Neuronal stem cell (in vitro differentiated cells): ENCODE results near the gene ZFAND5.

Experiments used
- DNase-seq: peaks from one replicate; pipeline ENCODE4 v3.0.0-alpha.2; 2013; ENCODE audit warnings: low spot score
- H2AFZ ChIP-seq: one replicate; pipeline ENCODE4 v1.6.1; 2013; ENCODE audit warnings: mild to moderate bottlenecking, low read length, inconsistent platforms
- H2AK5ac ChIP-seq: 2 replicates; pipeline ENCODE4 v1.6.1; 2013; ENCODE audit warnings: low read depth, mild to moderate bottlenecking, inconsistent platforms, low read length, moderate library complexity, mixed read lengths
- H2BK120ac ChIP-seq: 2 replicates; pipeline ENCODE4 v1.6.1; 2013; ENCODE audit warnings: low read depth, mild to moderate bottlenecking, inconsistent platforms, low read length, moderate library complexity, mixed read lengths
- H2BK12ac ChIP-seq: one replicate; pipeline ENCODE4 v1.6.1; 2013; ENCODE audit warnings: low read length, inconsistent platforms
- H2BK15ac ChIP-seq: 2 replicates; pipeline ENCODE4 v1.6.1; 2013; ENCODE audit warnings: mild to moderate bottlenecking, low read length, inconsistent platforms, mixed read lengths
- H2BK5ac ChIP-seq: one replicate; pipeline ENCODE4 v1.6.1; 2013; ENCODE audit warnings: inconsistent platforms, mild to moderate bottlenecking, low read length, moderate library complexity
- H3K14ac ChIP-seq: one replicate; pipeline ENCODE4 v1.6.1; 2013; ENCODE audit warnings: low read length, inconsistent platforms
- H3K18ac ChIP-seq: 2 replicates; pipeline ENCODE4 v1.6.1; 2013; ENCODE audit warnings: low read length, inconsistent platforms
- H3K23ac ChIP-seq: 2 replicates; pipeline ENCODE4 v1.6.1; 2013; ENCODE audit warnings: low read depth, mild to moderate bottlenecking, mixed read lengths, low read length, inconsistent platforms; ENCODE audit not compliant: poor library complexity
- H3K27ac ChIP-seq: replicated peaks from 3 replicates; pipeline ENCODE4 v1.5.1; 2013; ENCODE audit warnings: low read length, inconsistent platforms
- H3K27me3 ChIP-seq, 3 experiments: 2 replicates each; pipeline ENCODE4 v1.6.1; 2013; ENCODE audit warnings: low read length in 3 of 3, mild to moderate bottlenecking in 2 of 3, inconsistent platforms in 1 of 3, low read depth in 1 of 3, mixed read lengths in 1 of 3, moderate library complexity in 1 of 3; ENCODE audit not compliant: control insufficient read depth in 3 of 3, insufficient read depth in 3 of 3
- H3K36me3 ChIP-seq, 2 donors: replicated peaks in 1 of 2; 2 replicates each; pipeline ENCODE4 v1.6.1; 2013; ENCODE audit warnings: low read length in 2 of 2; ENCODE audit not compliant: control insufficient read depth in 2 of 2, insufficient read depth in 2 of 2
- H3K4ac ChIP-seq: 2 replicates; pipeline ENCODE4 v1.6.1; 2013; ENCODE audit warnings: inconsistent platforms, mild to moderate bottlenecking, low read length, moderate library complexity
- H3K4me1 ChIP-seq, 2 donors: 1 replicate in 1 of 2; 2 replicates in 1 of 2; pipeline ENCODE4 v1.6.1; 2013; ENCODE audit warnings: low read length in 2 of 2, low read depth in 1 of 2; ENCODE audit not compliant: control insufficient read depth in 2 of 2, insufficient read depth in 1 of 2
- H3K4me2 ChIP-seq: one replicate; pipeline ENCODE4 v1.6.1; 2013; ENCODE audit warnings: mild to moderate bottlenecking, low read length, inconsistent platforms; ENCODE audit not compliant: insufficient read depth, poor library complexity, severe bottlenecking
- H3K4me3 ChIP-seq, 2 donors: 2 replicates each; pipeline ENCODE4 v1.5.1; 2013; ENCODE audit warnings: low read length in 2 of 2, mild to moderate bottlenecking in 2 of 2, inconsistent platforms in 1 of 2, moderate library complexity in 1 of 2
- H3K79me1 ChIP-seq: one replicate; pipeline ENCODE4 v1.6.1; 2013; ENCODE audit warnings: low read depth, mild to moderate bottlenecking, inconsistent platforms, low read length, moderate library complexity
- H3K9ac ChIP-seq: one replicate; pipeline ENCODE4 v1.6.1; 2013; ENCODE audit warnings: mild to moderate bottlenecking, low read depth, low read length, inconsistent platforms; ENCODE audit not compliant: poor library complexity
- H3K9me3 ChIP-seq, 2 donors: replicated peaks in 1 of 2; 2 replicates each; pipeline versions ENCODE3 to v1.6.1; 2013; ENCODE audit warnings: low read length in 2 of 2, mild to moderate bottlenecking in 2 of 2, inconsistent platforms in 1 of 2, low read depth in 1 of 2, mixed read lengths in 1 of 2, moderate library complexity in 1 of 2; ENCODE audit not compliant: control insufficient read depth in 2 of 2, insufficient read depth in 1 of 2
- H4K8ac ChIP-seq: one replicate; pipeline ENCODE4 v1.6.1; 2013; ENCODE audit warnings: low read depth, mild to moderate bottlenecking, inconsistent platforms, low read length, moderate library complexity
- H4K91ac ChIP-seq: one replicate; pipeline ENCODE4 v1.6.1; 2013; ENCODE audit warnings: low read length, low read depth, mild to moderate bottlenecking, inconsistent platforms; ENCODE audit not compliant: poor library complexity
- WGBS, 2 donors: extraction: QIAGEN DNeasy Blood & Tissue Kit; methylation state at CpG; one replicate each; pipeline ENCODE4 v1.1.7; 2013; ENCODE audit warnings: missing lambda C conversion rate in 2 of 2, mixed read lengths in 1 of 2; ENCODE audit not compliant: insufficient read length in 2 of 2, insufficient replicate concordance in 1 of 2; ENCODE audit errors: extremely low coverage in 2 of 2; 5-methylcytosine and 5-hydroxymethylcytosine counted together

Gene ZFAND5

DNA sequence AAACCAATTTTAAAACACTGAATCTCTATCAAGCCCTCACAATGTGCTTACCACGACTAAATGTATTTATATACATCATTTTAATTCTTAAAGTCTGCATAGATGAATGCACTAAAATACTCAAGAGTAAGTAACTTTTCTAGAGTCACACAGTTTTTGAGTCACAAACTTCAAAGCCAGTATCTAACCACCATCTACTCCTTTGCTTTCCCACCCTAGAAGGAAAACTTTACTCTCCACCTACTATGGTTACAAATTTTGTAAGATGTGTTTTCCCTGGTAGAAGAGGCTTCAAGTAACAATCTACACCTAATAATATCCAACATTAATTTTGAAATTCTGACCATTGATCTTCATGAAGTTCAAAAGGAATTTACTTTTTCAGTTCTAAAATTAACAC, 18.7 kb downstream of the ZFAND5 start:
- Histone ChIP-seq H4K8ac (no peak overlapping the region), H3K4me2 (no peak overlapping the region), H2BK12ac (no peak overlapping the region), H3K9me3 (no peaks in the 10 kb centered on the region), H3K4ac (no peak overlapping the region), H3K23ac (no peak overlapping the region), H4K91ac (no peak overlapping the region), H3K14ac (no peak overlapping the region), H2AK5ac (no peak overlapping the region), H2BK5ac (no peak overlapping the region), H3K18ac (no peak overlapping the region), H3K27ac (no peak overlapping the region), H3K9ac (no peak overlapping the region), H2AFZ (no peak overlapping the region), H3K4me1 (no peaks in the 10 kb centered on the region), H3K36me3 (no peaks in the 10 kb centered on the region), H3K79me1 (no peaks in the 10 kb centered on the region), H2BK15ac (no peak overlapping the region), H3K27me3 (peaks cover 0 to 6% (median 0%) of the 10 kb centered on the region in 3 experiments), H2BK120ac (no peak overlapping the region), H3K4me3 (no peak overlapping the region)
- WGBS, 2 donors = no CpG with 5 or more reads among the region's 1 CpG
- DNase-seq = no peak

DNA sequence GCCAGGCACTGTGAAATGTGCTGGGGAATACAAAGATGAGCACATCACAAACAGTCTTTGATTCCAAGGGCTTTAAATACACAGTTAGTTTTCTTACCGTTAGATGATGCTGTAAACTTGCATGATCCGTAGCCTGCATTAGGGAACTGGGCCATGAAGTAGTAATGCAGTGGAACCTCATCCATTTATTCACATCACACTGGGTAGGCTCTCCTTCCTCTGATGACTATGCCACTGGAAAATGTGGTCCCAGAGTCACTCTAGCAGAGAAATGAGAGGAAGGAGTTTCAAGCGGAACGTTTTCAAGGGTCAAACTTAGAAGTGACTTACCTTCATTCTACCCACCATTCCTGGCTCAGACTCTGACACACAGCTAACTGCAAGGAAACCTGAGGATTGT, 26.4 kb downstream of the ZFAND5 start:
- H4K8ac ChIP-seq = no peak overlapping the region
- no peaks in the 10 kb centered on the region for H3K36me3 ChIP-seq
- no peak overlapping the region for H3K23ac ChIP-seq
- no peak overlapping the region for H2AK5ac ChIP-seq
- H3K79me1 ChIP-seq = no peaks in the 10 kb centered on the region
- no peak overlapping the region for H3K4me2 ChIP-seq
- H2BK5ac ChIP-seq = no peak overlapping the region
- no peak overlapping the region for H3K4ac ChIP-seq
- no peak overlapping the region for H3K18ac ChIP-seq
- H3K27me3 ChIP-seq = peaks cover 0 to 6% (median 0%) of the 10 kb centered on the region in 3 experiments
- no peak for DNase-seq
- no peak overlapping the region for H2BK120ac ChIP-seq
- H4K91ac ChIP-seq = no peak overlapping the region
- H3K4me1 ChIP-seq = no peaks in the 10 kb centered on the region
- H2AFZ ChIP-seq = no peak overlapping the region
- H3K14ac ChIP-seq = no peak overlapping the region
- H2BK12ac ChIP-seq = no peak overlapping the region
- H2BK15ac ChIP-seq = no peak overlapping the region
- no peak overlapping the region for H3K4me3 ChIP-seq
- no CpG with 5 or more reads among the region's 4 CpGs for WGBS, 2 donors
- H3K9ac ChIP-seq = no peak overlapping the region
- H3K27ac ChIP-seq = no peak overlapping the region
- no peaks in the 10 kb centered on the region for H3K9me3 ChIP-seq

DNA sequence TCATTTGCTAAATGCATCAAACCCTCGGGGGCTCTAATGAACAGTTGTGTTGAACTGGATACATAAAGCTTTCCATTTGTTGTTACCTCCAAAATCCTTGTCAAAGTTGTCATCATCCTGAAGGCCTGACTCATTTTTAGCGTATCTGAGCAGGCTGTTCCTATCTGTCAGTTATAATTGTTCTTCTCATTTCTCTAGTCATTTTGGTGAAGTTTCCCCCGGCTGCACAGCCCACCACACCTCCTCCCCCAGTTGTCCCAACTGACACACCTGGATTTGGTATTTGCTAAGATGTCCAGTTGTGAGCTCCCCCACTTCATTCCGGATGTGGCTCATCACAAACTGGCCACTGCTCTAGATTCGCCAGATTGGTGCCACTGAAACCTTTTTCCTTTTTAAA, 27.7 kb downstream of the ZFAND5 start:
- Histone ChIP-seq H3K4me3 (no peak overlapping the region), H3K4ac (no peak overlapping the region), H3K23ac (no peak overlapping the region), H2BK15ac (no peak overlapping the region), H2BK5ac (no peak overlapping the region), H3K36me3 (no peaks in the 10 kb centered on the region), H3K4me2 (no peak overlapping the region), H3K27ac (no peak overlapping the region), H2BK12ac (no peak overlapping the region), H3K79me1 (no peaks in the 10 kb centered on the region), H3K18ac (no peak overlapping the region), H3K9ac (no peak overlapping the region), H3K9me3 (no peaks in the 10 kb centered on the region), H2AFZ (no peak overlapping the region), H3K4me1 (no peaks in the 10 kb centered on the region), H2BK120ac (no peak overlapping the region), H3K27me3 (peaks cover 0 to 10% (median 0%) of the 10 kb centered on the region in 3 experiments), H2AK5ac (no peak overlapping the region), H3K14ac (no peak overlapping the region), H4K8ac (no peak overlapping the region), H4K91ac (no peak overlapping the region)
- DNase-seq = no peak
- WGBS, 2 donors = no CpG with 5 or more reads among the region's 5 CpGs

DNA sequence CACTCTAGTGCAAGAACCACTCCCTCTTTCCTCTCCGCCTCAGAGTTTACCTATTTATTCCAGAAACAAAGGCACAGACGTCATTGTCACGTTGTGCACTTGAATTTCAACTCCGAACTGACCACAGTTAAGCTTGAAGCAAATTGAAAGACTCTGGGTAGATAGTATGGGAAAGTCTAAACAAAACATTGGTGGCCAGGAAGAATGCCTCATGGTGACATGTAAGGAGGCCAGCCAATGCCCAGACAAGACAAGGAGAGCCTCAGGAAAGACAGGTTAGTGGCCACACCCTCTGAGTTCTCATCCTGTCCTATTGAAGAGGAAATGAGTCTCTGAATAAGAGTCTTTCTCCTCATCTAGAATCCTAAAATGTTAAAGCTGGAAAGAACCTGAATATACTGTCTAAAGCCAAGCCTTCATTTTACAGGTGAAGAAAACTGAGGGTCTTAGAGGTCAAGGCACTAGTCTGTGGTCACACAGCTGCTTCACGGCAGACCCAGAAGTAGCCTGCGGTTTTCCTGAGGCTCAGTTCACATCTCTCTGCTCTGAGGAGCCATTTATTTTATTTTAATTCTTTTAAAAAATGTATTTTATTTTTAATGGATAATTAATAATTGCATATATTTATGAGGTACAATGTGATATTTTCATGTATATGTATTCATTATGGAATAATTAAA, 30.2 kb downstream of the ZFAND5 start:
- Histone ChIP-seq H3K4ac (no peak overlapping the region), H2AK5ac (no peak overlapping the region), H4K91ac (no peak overlapping the region), H3K27ac (no peak overlapping the region), H2AFZ (no peak overlapping the region), H3K23ac (no peak overlapping the region), H3K4me2 (no peak overlapping the region), H3K27me3 (peaks cover 0 to 4% (median 0%) of the 10 kb centered on the region in 3 experiments), H2BK5ac (no peak overlapping the region), H2BK120ac (no peak overlapping the region), H2BK15ac (no peak overlapping the region), H3K4me1 (no peaks in the 10 kb centered on the region), H3K79me1 (no peaks in the 10 kb centered on the region), H3K4me3 (no peak overlapping the region), H3K9ac (no peak overlapping the region), H4K8ac (no peak overlapping the region), H2BK12ac (no peak overlapping the region), H3K36me3 (no peaks in the 10 kb centered on the region), H3K9me3 (no peaks in the 10 kb centered on the region), H3K14ac (no peak overlapping the region), H3K18ac (no peak overlapping the region)
- no peak for DNase-seq
- no CpG with 5 or more reads among the region's 6 CpGs for WGBS, 2 donors
